NCI-H446 (cell line): Measurements from ENCODE around the gene AAGAB.
"Not testable (repeated sequence)": the region's sequence is repeated elsewhere in the genome, so short reads cannot be mapped to it uniquely, and the experiment has no call there.

Experiments used
- DNase-seq, 2 experiments: peaks; one replicate each; lab custom pipeline; 2025; lab: John Stamatoyannopoulos, UW

AAGAB gene

GRCh38 chr15:67253549-67254237 lies 768 bp downstream of the AAGAB start:
- no peak for DNase-seq

- no peak for DNase-seq
Measured at GRCh38 chr15:67253101-67253500, 1.4 kb downstream of the AAGAB start.

GRCh38 chr15:67251318-67251717 lies 3.1 kb downstream of the AAGAB start:
- no peak for DNase-seq

DNA sequence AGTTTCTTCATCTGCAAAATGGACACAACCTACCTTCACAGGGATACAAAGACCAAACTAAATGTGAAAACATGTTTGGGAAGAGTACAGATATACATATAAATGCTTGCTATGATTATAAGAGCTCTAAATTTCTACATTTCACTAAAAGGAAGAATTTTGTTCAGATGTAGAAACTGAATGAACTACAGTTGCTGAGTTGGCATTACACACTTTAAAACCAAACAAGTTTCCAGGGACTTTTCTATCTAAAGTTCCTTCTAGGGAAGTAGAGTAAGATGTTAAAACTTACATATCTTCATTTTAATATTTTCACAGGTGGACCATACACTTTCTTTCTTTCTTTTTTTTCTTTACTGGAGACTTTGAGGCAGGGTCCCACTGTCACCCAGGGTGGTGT lies 4.6 kb downstream of the AAGAB start:
- no peak for DNase-seq

- DNase-seq, result no peak
Measured at GRCh38 chr15:67248011-67248505, 6.4 kb downstream of the AAGAB start.

GRCh38 chr15:67246606-67247005 lies 7.9 kb downstream of the AAGAB start:
- not testable (repeated sequence) for DNase-seq

GRCh38 chr15:67244971-67245478 lies 9.4 kb downstream of the AAGAB start:
- peak in 1 of 2 experiments; percentile 55 for DNase-seq

DNA sequence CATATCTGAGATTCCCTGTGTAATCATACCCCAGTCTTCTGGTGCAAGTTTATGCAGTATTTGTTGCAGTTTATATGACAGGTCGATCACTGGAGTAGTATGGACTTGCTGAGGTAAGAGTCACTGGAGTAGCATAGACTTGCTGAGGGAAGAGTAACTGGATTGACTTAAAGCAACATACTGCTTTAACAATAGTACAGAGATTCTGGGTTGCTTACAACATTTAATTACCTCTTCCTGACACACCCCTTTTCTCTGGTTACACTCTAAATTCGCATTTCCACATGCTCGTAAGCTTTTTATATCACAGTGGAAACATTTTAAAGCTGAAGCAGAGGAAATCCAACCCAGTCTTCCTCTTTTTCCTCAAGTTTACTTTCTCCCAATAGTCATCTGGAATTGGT lies 11.8 kb downstream of the AAGAB start:
- no peak for DNase-seq

GRCh38 chr15:67241132-67241855 lies 13.2 kb downstream of the AAGAB start:
- no peak for DNase-seq

DNA sequence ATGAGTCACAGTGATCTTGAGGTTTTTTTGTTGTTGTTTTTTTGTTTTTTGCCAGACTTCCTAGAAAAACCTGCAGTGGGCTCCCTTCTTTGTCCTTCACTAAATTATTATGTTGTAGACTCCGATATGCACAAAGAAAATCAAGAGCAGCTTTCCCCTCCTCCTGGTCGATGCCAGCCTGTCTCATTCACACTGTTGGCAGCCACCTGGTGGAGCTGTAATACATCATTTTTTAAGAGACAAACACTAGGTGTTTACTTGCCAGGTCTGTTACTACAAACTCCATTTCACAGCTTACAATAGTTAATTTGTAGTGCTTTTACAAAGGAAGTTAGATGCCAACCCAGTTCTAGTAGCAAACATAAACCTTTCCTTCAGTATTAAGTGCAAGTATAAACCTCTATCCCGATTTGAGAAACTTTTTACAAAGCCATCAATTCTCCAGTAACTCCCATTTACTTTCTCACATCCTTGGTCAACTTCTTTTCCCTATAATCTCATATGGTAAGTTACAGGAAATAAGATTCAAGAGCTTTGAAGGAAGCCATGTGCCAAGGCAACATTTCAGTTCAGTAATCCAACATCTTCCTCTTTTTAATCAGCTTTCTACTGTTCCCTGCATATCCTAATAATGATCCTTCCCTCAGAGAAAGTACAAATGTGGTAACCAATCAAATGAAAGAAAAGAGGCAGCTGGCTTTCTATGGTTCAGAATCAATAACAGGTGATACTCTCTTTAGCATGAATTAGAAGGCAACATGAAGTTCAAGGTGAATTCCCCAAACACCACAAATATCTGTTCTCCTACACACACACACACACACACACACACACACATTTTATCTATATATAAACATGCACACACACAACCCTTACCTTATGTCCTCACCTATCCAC lies 14.0 kb downstream of the AAGAB start:
- peak in 1 of 2 experiments; percentile 8 for DNase-seq

DNA sequence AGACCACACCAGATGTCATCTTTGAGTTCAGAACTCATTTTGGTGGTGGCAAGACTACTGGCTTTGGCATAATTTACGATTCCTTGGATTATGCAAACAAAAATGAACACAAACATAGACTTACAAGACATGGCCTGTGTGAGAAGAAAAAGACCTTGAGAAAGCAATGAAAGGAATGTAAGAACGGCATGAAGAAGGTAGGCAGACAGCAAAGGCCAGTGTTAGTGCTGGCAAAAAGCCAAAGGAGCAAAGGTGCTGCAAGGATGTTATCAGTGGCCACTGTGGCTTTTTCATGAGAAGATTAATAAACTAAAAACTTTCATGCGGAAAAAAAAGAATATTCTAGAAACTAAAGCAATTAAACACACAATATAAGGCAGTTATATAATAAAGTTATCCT lies 21.9 kb downstream of the AAGAB start:
- no peak for DNase-seq

DNA sequence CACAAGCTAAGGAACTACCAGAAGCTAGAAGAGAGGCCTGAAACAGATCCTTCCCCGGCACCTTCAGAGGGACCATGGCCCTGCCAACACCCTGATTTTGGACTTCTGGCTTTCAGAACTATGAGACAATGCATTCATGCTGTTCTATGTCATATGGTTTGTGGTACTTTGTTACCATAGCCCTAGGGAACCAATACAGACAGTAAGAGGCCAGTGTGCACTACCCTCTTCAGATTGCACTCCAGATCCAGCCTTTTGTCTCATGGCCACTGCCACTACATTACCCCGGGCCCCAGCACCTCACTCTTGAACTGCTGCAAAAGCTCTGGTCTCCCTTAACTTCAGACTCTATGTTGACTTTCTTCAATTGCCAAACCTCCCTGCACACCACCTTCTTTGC lies 24.0 kb downstream of the AAGAB start:
- DNase-seq, result no peak

GRCh38 chr15:67228286-67228685 lies 26.2 kb downstream of the AAGAB start:
- DNase-seq, result no peak

DNA sequence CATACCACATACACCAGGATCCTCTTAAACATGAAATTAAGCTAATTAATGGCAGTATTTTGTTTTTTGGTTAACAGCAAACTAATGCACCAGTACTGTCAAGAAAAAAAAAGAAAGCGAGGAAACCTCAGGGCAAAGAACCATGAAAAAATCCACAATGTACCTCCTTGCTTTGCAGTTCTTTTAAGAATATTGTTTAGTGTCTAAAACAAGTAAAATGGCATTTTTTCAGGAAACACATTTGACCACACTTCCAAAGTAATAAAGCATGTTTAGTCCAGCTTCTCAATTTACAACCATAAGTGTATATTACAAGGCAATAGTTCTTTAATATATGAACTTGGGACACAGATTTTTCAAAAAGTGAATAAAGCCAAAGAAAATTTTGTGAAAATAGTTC lies 26.6 kb downstream of the AAGAB start:
- DNase-seq, result no peak

DNA sequence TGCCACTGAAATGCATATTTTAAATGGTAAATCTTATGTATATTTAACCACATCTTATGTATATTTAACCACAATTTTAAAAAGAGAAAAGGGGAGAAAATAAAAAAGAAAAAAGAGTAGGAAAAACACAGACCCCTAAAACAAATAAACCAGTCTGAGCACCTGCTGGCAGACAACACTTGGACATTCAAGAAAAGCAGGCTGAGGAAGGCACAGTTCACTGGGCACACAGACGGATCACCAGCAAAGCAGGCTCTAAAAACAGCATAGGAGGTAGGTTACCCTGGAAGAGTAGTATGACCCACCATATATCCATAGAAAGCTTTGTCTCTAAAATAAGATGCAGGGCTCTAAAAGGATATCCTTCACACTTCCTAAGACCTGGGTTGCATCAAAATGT lies 27.0 kb downstream of the AAGAB start:
- DNase-seq, result no peak

GRCh38 chr15:67225336-67225735 lies 29.1 kb downstream of the AAGAB start:
- no peak for DNase-seq

- DNase-seq, result no peak
Measured at GRCh38 chr15:67224889-67225288, 29.6 kb downstream of the AAGAB start.

GRCh38 chr15:67219288-67219687 lies 35.2 kb downstream of the AAGAB start:
- no peak for DNase-seq

DNA sequence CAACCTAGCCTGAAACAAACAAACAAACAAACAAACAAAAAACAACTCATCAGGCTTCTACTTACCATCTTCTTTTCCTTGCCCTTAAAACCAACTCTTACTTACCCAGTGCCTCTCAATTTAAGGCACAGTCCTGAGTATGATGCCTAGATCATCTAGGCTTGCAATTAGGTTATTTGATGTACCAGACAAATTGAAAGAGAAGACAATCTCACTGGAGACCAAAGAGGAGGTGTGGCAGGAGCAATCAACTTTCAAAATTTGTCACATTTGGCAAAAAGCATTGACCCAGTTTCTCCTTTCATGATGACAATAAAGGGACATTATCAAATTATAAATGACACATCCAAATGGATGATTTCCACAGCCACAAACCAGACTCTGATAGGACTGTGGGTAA lies 36.0 kb downstream of the AAGAB start:
- DNase-seq, result no peak

DNA sequence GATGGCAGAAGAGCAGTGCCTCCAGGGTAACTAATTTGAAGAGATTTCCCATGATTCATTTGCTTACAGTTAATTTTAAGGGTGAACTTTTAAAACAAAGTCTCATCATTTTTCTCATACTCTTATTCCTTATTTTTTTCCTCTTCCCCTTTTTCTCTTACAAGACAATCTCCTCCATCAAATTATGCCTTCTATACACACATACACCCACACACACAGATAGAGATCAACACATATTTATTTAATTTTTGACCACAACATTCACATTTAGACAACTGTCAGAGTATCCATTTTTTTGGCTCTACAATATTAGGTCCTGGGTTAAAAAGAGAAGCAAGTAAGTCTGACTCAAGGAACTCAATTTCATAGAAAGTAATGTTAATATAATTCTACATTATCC lies 37.6 kb downstream of the AAGAB start:
- no peak for DNase-seq

GRCh38 chr15:67215102-67215501 lies 39.4 kb downstream of the AAGAB start:
- no peak for DNase-seq

- DNase-seq, result no peak
Measured at GRCh38 chr15:67212684-67213367, 41.6 kb downstream of the AAGAB start.
